Activated CD4-positive, alpha-beta T cell treated with anti-CD3 and anti-CD28 coated beads, Interleukin-10, Interleukin-2, amounts not matched to agents 100 ng/mL and 50 ng/mL, durations not matched to agents 16 hours and 8 hours (primary cell): Measurements from ENCODE around the gene RPP21.
"Not testable (repeated sequence)": the region's sequence is repeated elsewhere in the genome, so short reads cannot be mapped to it uniquely, and the experiment has no call there.

ENCODE experiments used
- DNase-seq: peaks from one replicate; pipeline ENCODE4 v3.0.0-alpha.2; 2020

Gene RPP21

GRCh38 chr6:30331981-30332380, 13.0 kb upstream of the RPP21 start:
- DNase-seq, result no peak

GRCh38 chr6:30334075-30334783, 10.7 kb upstream of the RPP21 start:
- no peak for DNase-seq

- no peak for DNase-seq
Observed at GRCh38 chr6:30340589-30341054, 4.3 kb upstream of the RPP21 start.

GRCh38 chr6:30341218-30341617, 3.7 kb upstream of the RPP21 start:
- no peak for DNase-seq

- no peak for DNase-seq
Observed at GRCh38 chr6:30341728-30342127, 3.2 kb upstream of the RPP21 start.

GRCh38 chr6:30344191-30344867, 627 bp upstream of the RPP21 start:
- no peak for DNase-seq

GRCh38 chr6:30345852-30346251, 896 bp downstream of the RPP21 start:
- DNase-seq, result no peak

GRCh38 chr6:30348957-30349356, 4.0 kb downstream of the RPP21 start:
- no peak for DNase-seq

- DNase-seq, result peak; percentile 65
Observed at GRCh38 chr6:30349421-30350177, 4.6 kb downstream of the RPP21 start.

- peak; percentile 69 for DNase-seq
Observed at GRCh38 chr6:30350524-30350923, 5.6 kb downstream of the RPP21 start.

GRCh38 chr6:30352550-30352949, 7.6 kb downstream of the RPP21 start:
- DNase-seq, result no peak

- DNase-seq, result no peak
Observed at GRCh38 chr6:30355281-30355680, 10.3 kb downstream of the RPP21 start.

- no peak for DNase-seq
Observed at GRCh38 chr6:30356536-30356935, 11.6 kb downstream of the RPP21 start.

GRCh38 chr6:30357678-30358540, 13.0 kb downstream of the RPP21 start:
- DNase-seq, result peak; percentile 58

- no peak for DNase-seq
Observed at GRCh38 chr6:30359276-30359675, 14.3 kb downstream of the RPP21 start.

GRCh38 chr6:30360139-30360538, 15.2 kb downstream of the RPP21 start:
- DNase-seq, result no peak

- no peak for DNase-seq
Observed at GRCh38 chr6:30361661-30362060, 16.7 kb downstream of the RPP21 start.

GRCh38 chr6:30363459-30363858, 18.5 kb downstream of the RPP21 start:
- DNase-seq, result no peak

- no peak for DNase-seq
Observed at GRCh38 chr6:30364591-30364990, 19.6 kb downstream of the RPP21 start.

GRCh38 chr6:30369280-30369679, 24.3 kb downstream of the RPP21 start:
- not testable (repeated sequence) for DNase-seq

GRCh38 chr6:30378290-30378937, 33.5 kb downstream of the RPP21 start:
- no peak for DNase-seq

GRCh38 chr6:30380464-30380863, 35.5 kb downstream of the RPP21 start:
- no peak for DNase-seq
